H9 (cell line): ENCODE measurements around the gene BAG5. TPM values are rescaled to one million over a fixed set of nuclear protein-coding genes. Genes with fewer than 3 reads are reported as not detected.

ENCODE experiments used
- DNase-seq: peaks from one replicate; pipeline ENCODE4 v3.0.0-alpha.2; 2017
- H2AFZ ChIP-seq: one replicate; pipeline ENCODE4 v1.6.1; 2013; ENCODE audit warnings: mild to moderate bottlenecking, low read length, control low read depth, moderate library complexity
- H2AK5ac ChIP-seq: 2 replicates; pipeline ENCODE4 v1.6.1; 2013; ENCODE audit warnings: low read length, control low read depth, mixed read lengths; ENCODE audit not compliant: insufficient read length
- H2BK120ac ChIP-seq: one replicate; pipeline ENCODE4 v1.6.1; 2013; ENCODE audit warnings: low read depth, mild to moderate bottlenecking, low read length, control low read depth, inconsistent platforms; ENCODE audit not compliant: poor library complexity, severe bottlenecking
- H2BK12ac ChIP-seq: 2 replicates; pipeline ENCODE4 v1.6.1; 2013; ENCODE audit warnings: low read length, control low read depth, mixed read lengths, low read depth; ENCODE audit not compliant: insufficient read length
- H2BK15ac ChIP-seq: 2 replicates; pipeline ENCODE4 v1.6.1; 2013; ENCODE audit warnings: low read depth, low read length, control low read depth
- H2BK20ac ChIP-seq: one replicate; pipeline ENCODE4 v1.6.1; 2013; ENCODE audit warnings: low read depth, mild to moderate bottlenecking, low read length, control low read depth, inconsistent platforms; ENCODE audit not compliant: poor library complexity, severe bottlenecking
- H2BK5ac ChIP-seq: 2 replicates; pipeline ENCODE4 v1.6.1; 2013; ENCODE audit warnings: low read length, control low read depth, mixed read lengths; ENCODE audit not compliant: insufficient read length
- H3K14ac ChIP-seq: 2 replicates; pipeline ENCODE4 v1.6.1; 2013; ENCODE audit warnings: low read length, control low read depth; ENCODE audit not compliant: insufficient read depth
- H3K18ac ChIP-seq: 2 replicates; pipeline ENCODE4 v1.6.1; 2013; ENCODE audit warnings: low read depth, mild to moderate bottlenecking, mixed read lengths, low read length, control low read depth; ENCODE audit not compliant: insufficient read length
- H3K23ac ChIP-seq: 2 replicates; pipeline ENCODE4 v1.6.1; 2013; ENCODE audit warnings: low read length, control low read depth, mixed read lengths, low read depth; ENCODE audit not compliant: insufficient read length
- H3K23me2 ChIP-seq: 2 replicates; pipeline ENCODE4 v1.6.1; 2013; ENCODE audit warnings: low read depth, mild to moderate bottlenecking, mixed read lengths, low read length, control low read depth; ENCODE audit not compliant: insufficient read length, poor library complexity, severe bottlenecking
- H3K27ac ChIP-seq: 2 replicates; pipeline ENCODE4 v1.5.1; 2013; ENCODE audit warnings: low read length, control low read depth, mixed read lengths, low read depth; ENCODE audit not compliant: insufficient read length
- H3K27me3 ChIP-seq: 2 replicates; pipeline ENCODE4 v1.6.1; 2013; ENCODE audit warnings: low read length, control low read depth, inconsistent platforms; ENCODE audit not compliant: insufficient read depth
- H3K4ac ChIP-seq: 2 replicates; pipeline ENCODE4 v1.6.1; 2013; ENCODE audit warnings: low read depth, mild to moderate bottlenecking, control low read depth, inconsistent platforms, low read length, moderate library complexity
- H3K4me1 ChIP-seq: 2 replicates; pipeline ENCODE4 v1.6.1; 2013; ENCODE audit warnings: low read length, control low read depth, inconsistent platforms; ENCODE audit not compliant: insufficient read depth
- H3K4me2 ChIP-seq: 2 replicates; pipeline ENCODE4 v1.6.1; 2013; ENCODE audit warnings: low read length, control low read depth, mixed read lengths; ENCODE audit not compliant: insufficient read length, insufficient read depth
- H3K56ac ChIP-seq: 2 replicates; pipeline ENCODE4 v1.6.1; 2013; ENCODE audit warnings: low read depth, mild to moderate bottlenecking, mixed read lengths, low read length, control low read depth; ENCODE audit not compliant: insufficient read length
- H3K79me1 ChIP-seq: 2 replicates; pipeline ENCODE4 v1.6.1; 2013; ENCODE audit warnings: low read depth, mild to moderate bottlenecking, moderate library complexity, low read length, control low read depth, inconsistent platforms; ENCODE audit not compliant: insufficient read depth, poor library complexity, severe bottlenecking
- H3K79me2 ChIP-seq: 2 replicates; pipeline ENCODE4 v1.6.1; 2013; ENCODE audit warnings: low read length, control low read depth, inconsistent platforms; ENCODE audit not compliant: insufficient read depth
- H3K9ac ChIP-seq: 2 replicates; pipeline ENCODE4 v1.6.1; 2013; ENCODE audit warnings: low read length, control low read depth, mixed read lengths; ENCODE audit not compliant: insufficient read length; ENCODE audit errors: extremely low read depth
- H3K9me3 ChIP-seq: one replicate; pipeline ENCODE4 v1.6.1; 2013; ENCODE audit warnings: low read depth, low read length, inconsistent platforms; ENCODE audit not compliant: control insufficient read depth
- H3T11ph ChIP-seq: one replicate; pipeline ENCODE4 v1.6.1; 2013; ENCODE audit warnings: mild to moderate bottlenecking, low read length, control low read depth, inconsistent platforms
- H4K20me1 ChIP-seq: one replicate; pipeline ENCODE4 v1.6.1; 2013; ENCODE audit not compliant: control insufficient read depth, insufficient read length, insufficient read depth
- H4K5ac ChIP-seq: 2 replicates; pipeline ENCODE4 v1.6.1; 2013; ENCODE audit warnings: low read depth, mild to moderate bottlenecking, mixed read lengths, low read length, control low read depth; ENCODE audit not compliant: insufficient read length
- H4K8ac ChIP-seq: replicated peaks from 2 replicates; pipeline ENCODE4 v1.6.1; 2013; ENCODE audit warnings: low read length, control low read depth, mixed read lengths, low read depth; ENCODE audit not compliant: insufficient read length
- H4K91ac ChIP-seq: 2 replicates; pipeline ENCODE4 v1.6.1; 2013; ENCODE audit warnings: low read depth, mild to moderate bottlenecking, moderate library complexity, mixed read lengths, low read length, control low read depth; ENCODE audit not compliant: insufficient read length
- H3K27ac Mint-ChIP-seq, 3 experiments: 2 replicates in 2 of 3; 3 replicates in 1 of 3; pipeline ENCODE4 v1.8.0; 2020 to 2021; ENCODE audit warnings: mixed read lengths in 3 of 3, mild to moderate bottlenecking in 1 of 3, moderate library complexity in 1 of 3
- H3K27me3 Mint-ChIP-seq: 2 replicates; pipeline ENCODE4 v1.8.0; 2021; ENCODE audit warnings: low read depth, mild to moderate bottlenecking, moderate library complexity, mixed read lengths
- H3K36me3 Mint-ChIP-seq, 3 experiments: 2 replicates in 2 of 3; 3 replicates in 1 of 3; pipeline ENCODE4 v1.8.0; 2020 to 2021; ENCODE audit warnings: low read depth in 3 of 3, mixed read lengths in 3 of 3; ENCODE audit not compliant: insufficient read depth in 1 of 3
- H3K4me1 Mint-ChIP-seq, 2 experiments: 2 replicates each; pipeline ENCODE4 v1.8.0; 2020; ENCODE audit warnings: mixed read lengths in 2 of 2
- H3K4me3 Mint-ChIP-seq, 2 experiments: 2 replicates in 1 of 2; 3 replicates in 1 of 2; pipeline ENCODE4 v1.8.0; 2020 to 2021; ENCODE audit warnings: mild to moderate bottlenecking in 2 of 2, mixed read lengths in 2 of 2, moderate library complexity in 1 of 2
- H3K9me3 Mint-ChIP-seq, 2 experiments: 2 replicates in 1 of 2; 3 replicates in 1 of 2; pipeline ENCODE4 v1.8.0; 2020; ENCODE audit warnings: mild to moderate bottlenecking in 2 of 2, mixed read lengths in 2 of 2, moderate library complexity in 1 of 2
- CTCF ChIP-seq: fragments of 200-600 bp; sonication (generic); conservative IDR thresholded peaks from 3 replicates; pipeline ENCODE4 v1.8.0; 2021; ENCODE audit warnings: antibody characterized with exemption, mild to moderate bottlenecking
- WGBS: extraction: QIAGEN DNeasy Blood & Tissue Kit; methylation state at CpG from one replicate; pipeline ENCODE4 v1.1.7; 2013; ENCODE audit warnings: missing lambda C conversion rate, low lambda C conversion rate, mixed read lengths; ENCODE audit not compliant: insufficient read length; ENCODE audit errors: extremely low coverage; 5-methylcytosine and 5-hydroxymethylcytosine counted together
- total RNA-seq: library from RNA; stranded (reverse); gene quantifications from 2 replicates; pipeline ENCODE4 v1.2.1, GENCODE V29; 2021

BAG5 gene
- total RNA-seq, 1 experiment from 2014 or later: 38.0 TPM

GRCh38 chr14:103545915-103546651, 16.4 kb downstream of the BAG5 start:
- no peak overlapping the region for H3K4ac ChIP-seq
- no peak overlapping the region for H2AFZ ChIP-seq
- no peak overlapping the region for H2BK12ac ChIP-seq
- H3K4me2 ChIP-seq: no peak overlapping the region
- no peak overlapping the region; a peak in 2 of 7 replicates for H3K27ac Mint-ChIP-seq
- DNase-seq: no peak
- H2BK5ac ChIP-seq: no peak overlapping the region
- no peaks in the 10 kb centered on the region for H3K9me3 Mint-ChIP-seq
- H4K91ac ChIP-seq: no peak overlapping the region
- no peak for TF ChIP-seq CTCF
- no peak overlapping the region for H3T11ph ChIP-seq
- no peaks in the 10 kb centered on the region for H4K20me1 ChIP-seq
- H4K8ac ChIP-seq: no peak overlapping the region
- H4K5ac ChIP-seq: no peak overlapping the region
- no peak overlapping the region for H2BK120ac ChIP-seq
- no peak overlapping the region for H3K9ac ChIP-seq
- no peak overlapping the region for H3K27ac ChIP-seq
- H3K23ac ChIP-seq: no peak overlapping the region
- WGBS: no CpG with 5 or more reads among the region's 27 CpGs
- no peak overlapping the region for H2BK15ac ChIP-seq
- H3K18ac ChIP-seq: no peak overlapping the region
- no peaks in the 10 kb centered on the region for H3K36me3 Mint-ChIP-seq
- H3K14ac ChIP-seq: no peak overlapping the region
- H3K23me2 ChIP-seq: peaks cover 4% of the 10 kb centered on the region
- H2AK5ac ChIP-seq: no peak overlapping the region
- H3K4me1 ChIP-seq: no peaks in the 10 kb centered on the region; the same call in 1 of the 2 replicates
- peaks cover 12 to 19% of the 10 kb centered on the region in 2 experiments for H3K4me1 Mint-ChIP-seq
- no peaks in the 10 kb centered on the region for H3K9me3 ChIP-seq
- H2BK20ac ChIP-seq: no peak overlapping the region
- H3K79me2 ChIP-seq: no peaks in the 10 kb centered on the region
- H3K27me3 Mint-ChIP-seq: no peaks in the 10 kb centered on the region; the same call in none of the 2 replicates
- H3K56ac ChIP-seq: no peak overlapping the region
- H3K27me3 ChIP-seq: no peaks in the 10 kb centered on the region
- H3K4me3 Mint-ChIP-seq: no peak overlapping the region; a peak in 1 of 5 replicates
- H3K79me1 ChIP-seq: no peaks in the 10 kb centered on the region
